ENCODE results near the gene TLK1. TPM values are rescaled to one million over a fixed set of nuclear protein-coding genes. Genes with fewer than 3 reads are reported as not detected.

TLK1 gene
- total and polyA plus RNA-seq, 4 donors = 28.5 to 43.3 (median 33.1) TPM

GRCh38 chr2:170968205-170969003, 192.3 kb downstream of the TLK1 start:
- H3K4me1 ChIP-seq (ENCODE audit: control insufficient read depth, insufficient read depth, low read length) = peaks cover 10% of the 10 kb centered on the region
- H3K4me3 ChIP-seq (ENCODE audit: low read depth, low read length) = no peak overlapping the region
- H3K9me3 ChIP-seq (ENCODE audit: control insufficient read depth, insufficient read depth, low read length) = no peaks in the 10 kb centered on the region
- H3K27ac ChIP-seq (ENCODE audit: low read depth, low read length) = no peak overlapping the region
- H3K36me3 ChIP-seq (ENCODE audit: control insufficient read depth, insufficient read depth, low read length) = peaks cover 33% of the 10 kb centered on the region
- no peak for DNase-seq (ENCODE audit: low read depth in 4 of 6, low spot score in 6 of 6)
- 98% methylated on average over 6 of the region's 12 CpGs for WGBS (ENCODE audit: insufficient coverage)
- H3K27me3 ChIP-seq (ENCODE audit: control insufficient read depth, insufficient read depth, low read length) = no peaks in the 10 kb centered on the region

DNA sequence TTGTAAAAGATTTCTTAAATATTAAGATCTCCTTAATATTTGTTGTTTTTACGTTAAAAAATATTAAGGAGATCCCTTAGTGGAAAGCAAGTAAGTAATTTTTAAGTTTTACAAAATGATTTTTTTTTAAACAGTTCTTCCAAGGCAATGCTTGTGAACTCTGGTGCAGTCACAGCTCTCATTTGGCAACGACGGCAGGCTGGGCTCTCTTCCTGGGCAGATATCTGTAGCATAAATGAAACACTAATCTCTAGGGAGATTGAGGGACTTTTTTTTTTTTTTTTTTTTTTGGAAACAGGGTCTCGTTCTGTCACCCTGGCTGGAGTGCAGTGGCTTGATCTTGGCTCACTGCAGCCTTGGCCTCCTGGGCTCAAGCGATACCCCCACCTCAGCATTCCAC, 193.1 kb downstream of the TLK1 start:
- no peaks in the 10 kb centered on the region for H3K27me3 ChIP-seq (ENCODE audit: control insufficient read depth, insufficient read depth, low read length)
- 96% methylated on average over 2 of the region's 5 CpGs for WGBS (ENCODE audit: insufficient coverage)
- no peak overlapping the region for H3K4me3 ChIP-seq (ENCODE audit: low read depth, low read length)
- DNase-seq (ENCODE audit: low read depth in 4 of 6, low spot score in 6 of 6) = no peak
- H3K36me3 ChIP-seq (ENCODE audit: control insufficient read depth, insufficient read depth, low read length) = peaks cover 40% of the 10 kb centered on the region
- no peak overlapping the region for H3K27ac ChIP-seq (ENCODE audit: low read depth, low read length)
- H3K9me3 ChIP-seq (ENCODE audit: control insufficient read depth, insufficient read depth, low read length) = no peaks in the 10 kb centered on the region
- peaks cover 3% of the 10 kb centered on the region for H3K4me1 ChIP-seq (ENCODE audit: control insufficient read depth, insufficient read depth, low read length)

GRCh38 chr2:170966648-170967396, 193.9 kb downstream of the TLK1 start:
- peaks cover 41% of the 10 kb centered on the region for H3K36me3 ChIP-seq (ENCODE audit: control insufficient read depth, insufficient read depth, low read length)
- no peaks in the 10 kb centered on the region for H3K27me3 ChIP-seq (ENCODE audit: control insufficient read depth, insufficient read depth, low read length)
- H3K4me3 ChIP-seq (ENCODE audit: low read depth, low read length) = no peak overlapping the region
- WGBS (ENCODE audit: insufficient coverage) = 97% methylated on average over 3 of the region's 13 CpGs
- no peaks in the 10 kb centered on the region for H3K4me1 ChIP-seq (ENCODE audit: control insufficient read depth, insufficient read depth, low read length)
- peak in 3 of 6 donors; percentile 7 to 65 (median 29) for DNase-seq (ENCODE audit: low read depth in 4 of 6, low spot score in 6 of 6)
- no peak overlapping the region for H3K27ac ChIP-seq (ENCODE audit: low read depth, low read length)
- no peaks in the 10 kb centered on the region for H3K9me3 ChIP-seq (ENCODE audit: control insufficient read depth, insufficient read depth, low read length)

DNA sequence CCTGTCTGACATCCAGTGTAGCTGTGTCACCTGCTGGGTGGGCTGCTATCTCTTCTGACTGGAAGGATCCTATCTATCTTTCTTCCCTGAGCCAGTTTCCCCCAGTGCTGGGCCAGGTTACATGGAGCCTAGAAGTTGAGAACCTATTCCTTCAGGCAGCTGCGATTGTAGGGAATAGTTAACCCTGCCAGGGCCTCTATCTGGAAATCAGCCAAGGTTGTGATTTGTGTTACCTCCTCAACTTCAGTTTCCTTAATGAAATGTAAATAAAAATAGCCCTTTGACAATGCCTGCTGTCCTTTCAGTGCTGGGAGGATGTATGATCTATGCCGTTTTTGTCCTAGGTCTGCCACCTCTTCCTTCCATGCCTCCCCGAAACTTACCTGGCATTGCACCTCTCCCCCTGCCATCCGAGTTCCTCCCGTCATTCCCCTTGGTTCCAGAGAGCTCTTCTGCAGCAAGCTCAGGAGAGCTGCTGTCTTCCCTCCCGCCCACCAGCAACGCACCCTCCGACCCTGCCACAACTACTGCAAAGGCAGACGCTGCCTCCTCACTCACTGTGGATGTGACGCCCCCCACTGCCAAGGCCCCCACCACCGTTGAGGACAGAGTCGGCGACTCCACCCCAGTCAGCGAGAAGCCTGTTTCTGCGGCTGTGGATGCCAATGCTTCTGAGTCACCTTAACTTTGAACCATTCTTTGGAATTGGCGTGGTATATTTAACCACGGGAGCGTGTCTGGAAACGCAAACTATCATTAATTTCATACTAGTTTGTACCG, 195.1 kb downstream of the TLK1 start:
- Histone ChIP-seq H3K36me3 (ENCODE audit: control insufficient read depth, insufficient read depth, low read length) (peaks cover 48% of the 10 kb centered on the region), H3K9me3 (ENCODE audit: control insufficient read depth, insufficient read depth, low read length) (no peaks in the 10 kb centered on the region), H3K27me3 (ENCODE audit: control insufficient read depth, insufficient read depth, low read length) (no peaks in the 10 kb centered on the region), H3K4me3 (ENCODE audit: low read depth, low read length) (no peak overlapping the region), H3K4me1 (ENCODE audit: control insufficient read depth, insufficient read depth, low read length) (no peaks in the 10 kb centered on the region), H3K27ac (ENCODE audit: low read depth, low read length) (no peak overlapping the region)
- DNase-seq (ENCODE audit: low read depth in 4 of 6, low spot score in 6 of 6) = no peak
- 81% methylated on average over 15 of the region's 20 CpGs for WGBS (ENCODE audit: insufficient coverage)

DNA sequence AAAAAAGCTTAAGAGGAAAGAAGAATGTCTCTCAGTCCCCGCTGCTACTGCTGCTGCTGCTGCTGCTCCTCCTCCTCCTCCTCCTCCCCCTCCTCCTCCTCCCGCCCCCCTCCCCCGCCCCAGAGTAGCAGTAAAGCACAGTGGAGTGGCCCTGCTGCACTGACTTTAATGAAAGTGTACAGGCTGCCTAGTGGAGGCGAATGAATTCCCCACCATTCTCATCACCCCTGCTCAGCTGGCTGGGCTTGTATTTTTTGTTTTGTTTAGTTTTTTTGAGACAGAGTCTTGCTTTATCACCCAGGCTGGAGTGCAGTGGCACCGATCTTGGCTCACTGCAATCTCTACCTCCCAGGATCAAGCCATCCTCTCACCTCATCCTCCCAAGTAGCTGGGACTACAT, 197.3 kb downstream of the TLK1 start:
- Histone ChIP-seq H3K4me3 (ENCODE audit: low read depth, low read length) (no peak overlapping the region), H3K27ac (ENCODE audit: low read depth, low read length) (no peak overlapping the region), H3K27me3 (ENCODE audit: control insufficient read depth, insufficient read depth, low read length) (no peaks in the 10 kb centered on the region), H3K36me3 (ENCODE audit: control insufficient read depth, insufficient read depth, low read length) (peaks cover 53% of the 10 kb centered on the region), H3K9me3 (ENCODE audit: control insufficient read depth, insufficient read depth, low read length) (no peaks in the 10 kb centered on the region), H3K4me1 (ENCODE audit: control insufficient read depth, insufficient read depth, low read length) (no peaks in the 10 kb centered on the region)
- WGBS (ENCODE audit: insufficient coverage) = no CpG with 5 or more reads among the region's 5 CpGs
- no peak for DNase-seq (ENCODE audit: low read depth in 4 of 6, low spot score in 6 of 6)

GRCh38 chr2:170953941-170954340, 206.8 kb downstream of the TLK1 start:
- peaks cover 38% of the 10 kb centered on the region for H3K36me3 ChIP-seq (ENCODE audit: control insufficient read depth, insufficient read depth, low read length)
- WGBS (ENCODE audit: insufficient coverage) = 70% methylated on average over 4 of the region's 4 CpGs
- H3K27ac ChIP-seq (ENCODE audit: low read depth, low read length) = no peak overlapping the region
- DNase-seq (ENCODE audit: low read depth in 4 of 6, low spot score in 6 of 6) = no peak
- no peaks in the 10 kb centered on the region for H3K4me1 ChIP-seq (ENCODE audit: control insufficient read depth, insufficient read depth, low read length)
- H3K9me3 ChIP-seq (ENCODE audit: control insufficient read depth, insufficient read depth, low read length) = no peaks in the 10 kb centered on the region
- H3K27me3 ChIP-seq (ENCODE audit: control insufficient read depth, insufficient read depth, low read length) = no peaks in the 10 kb centered on the region
- no peak overlapping the region for H3K4me3 ChIP-seq (ENCODE audit: low read depth, low read length)

- H3K36me3 ChIP-seq (ENCODE audit: control insufficient read depth, insufficient read depth, low read length) = peaks cover 18% of the 10 kb centered on the region
- DNase-seq (ENCODE audit: low read depth in 4 of 6, low spot score in 6 of 6) = no peak
- H3K4me3 ChIP-seq (ENCODE audit: low read depth, low read length) = no peak overlapping the region
- 100% methylated on average over 2 of the region's 4 CpGs for WGBS (ENCODE audit: insufficient coverage)
- no peaks in the 10 kb centered on the region for H3K9me3 ChIP-seq (ENCODE audit: control insufficient read depth, insufficient read depth, low read length)
- no peaks in the 10 kb centered on the region for H3K27me3 ChIP-seq (ENCODE audit: control insufficient read depth, insufficient read depth, low read length)
- H3K27ac ChIP-seq (ENCODE audit: low read depth, low read length) = no peak overlapping the region
- no peaks in the 10 kb centered on the region for H3K4me1 ChIP-seq (ENCODE audit: control insufficient read depth, insufficient read depth, low read length)
Observed at GRCh38 chr2:170950221-170950761, 210.4 kb downstream of the TLK1 start.

GRCh38 chr2:170949415-170949814, 211.3 kb downstream of the TLK1 start:
- 91% methylated on average over 5 of the region's 5 CpGs for WGBS (ENCODE audit: insufficient coverage)
- peaks cover 14% of the 10 kb centered on the region for H3K36me3 ChIP-seq (ENCODE audit: control insufficient read depth, insufficient read depth, low read length)
- H3K4me1 ChIP-seq (ENCODE audit: control insufficient read depth, insufficient read depth, low read length) = no peaks in the 10 kb centered on the region
- H3K27ac ChIP-seq (ENCODE audit: low read depth, low read length) = no peak overlapping the region
- no peaks in the 10 kb centered on the region for H3K9me3 ChIP-seq (ENCODE audit: control insufficient read depth, insufficient read depth, low read length)
- H3K4me3 ChIP-seq (ENCODE audit: low read depth, low read length) = no peak overlapping the region
- DNase-seq (ENCODE audit: low read depth in 4 of 6, low spot score in 6 of 6) = no peak
- no peaks in the 10 kb centered on the region for H3K27me3 ChIP-seq (ENCODE audit: control insufficient read depth, insufficient read depth, low read length)

GRCh38 chr2:170944545-170944944, 216.1 kb downstream of the TLK1 start:
- Histone ChIP-seq H3K27ac (ENCODE audit: low read depth, low read length) (no peak overlapping the region), H3K36me3 (ENCODE audit: control insufficient read depth, insufficient read depth, low read length) (no peaks in the 10 kb centered on the region), H3K9me3 (ENCODE audit: control insufficient read depth, insufficient read depth, low read length) (no peaks in the 10 kb centered on the region), H3K4me1 (ENCODE audit: control insufficient read depth, insufficient read depth, low read length) (no peaks in the 10 kb centered on the region), H3K27me3 (ENCODE audit: control insufficient read depth, insufficient read depth, low read length) (no peaks in the 10 kb centered on the region), H3K4me3 (ENCODE audit: low read depth, low read length) (no peak overlapping the region)
- no peak for DNase-seq (ENCODE audit: low read depth in 4 of 6, low spot score in 6 of 6)
- WGBS (ENCODE audit: insufficient coverage) = 100% methylated on average over 1 of the region's 1 CpG

All from spinal cord (tissue), 10 donors.